ENCODE data around the gene MASTL.

MASTL gene

GRCh38 chr10:27152687-27153086, 2.5 kb upstream of the MASTL start:
- H3K4me1 ChIP-seq (ENCODE audit: control insufficient read depth, insufficient read depth, low read length), result peaks cover 6% of the 10 kb centered on the region; the same call in 1 of the 2 replicates
- peak overlapping the region; percentile 94 for H3K4me3 ChIP-seq (ENCODE audit: low read depth, low read length)
- POLR2A ChIA-PET, result no interaction called here
- CTCF ChIA-PET, result no interaction called here
- peaks cover 14 to 24% of the 10 kb centered on the region in 2 experiments for H3K36me3 ChIP-seq (ENCODE audit: control insufficient read depth in 2 of 2, insufficient read depth in 1 of 2, low read length in 2 of 2)
- no peaks in the 10 kb centered on the region for H3K9me3 ChIP-seq (ENCODE audit: control insufficient read depth, insufficient read depth, low read depth, low read length)
- TF ChIP-seq ZNF121 (tag by site-specific recombination; IDR thresholded peaks at IDR 0.05), result no peak
- TF ChIP-seq PRDM1 (tag by site-specific recombination; IDR thresholded peaks at IDR 0.05), result peak; percentile 67
- no peak for TF ChIP-seq ZNF777 (tag by site-specific recombination; IDR thresholded peaks at IDR 0.05; ENCODE audit: borderline replicate concordance)
- no peak overlapping the region for H3K27ac ChIP-seq (ENCODE audit: extremely low read depth, low read depth, low read length)

GRCh38 chr10:27153329-27153728, 1.8 kb upstream of the MASTL start:
- Histone ChIP-seq H3K4me3 (ENCODE audit: low read depth, low read length) (peak overlapping the region; percentile 94), H3K36me3 (ENCODE audit: control insufficient read depth in 2 of 2, insufficient read depth in 1 of 2, low read length in 2 of 2) (peaks cover 16 to 22% of the 10 kb centered on the region in 2 experiments), H3K9me3 (ENCODE audit: control insufficient read depth, insufficient read depth, low read depth, low read length) (no peaks in the 10 kb centered on the region), H3K4me1 (ENCODE audit: control insufficient read depth, insufficient read depth, low read length) (peaks cover 6% of the 10 kb centered on the region; the same call in 1 of the 2 replicates), H3K27ac (ENCODE audit: extremely low read depth, low read depth, low read length) (peak overlapping the region; percentile 92; the same call in 1 of the 2 replicates)
- ChIA-PET CTCF (interaction anchor here (0.7 kb wide), 1 partner anchor 15 kb away, joined by 4 read pairs; no protein-coding TSS in a partner anchor), POLR2A (interaction anchor here (0.7 to 1.7 kb wide), 5 partner anchors 27 to 89 kb away, joined by 3 to 21 read pairs (median 5); no protein-coding TSS in a partner anchor)
- TF ChIP-seq ZNF513 (tag by site-specific recombination; IDR thresholded peaks at IDR 0.05), result no peak
- no peak for TF ChIP-seq ZNF488 (tag by site-specific recombination; IDR thresholded peaks at IDR 0.05)
- no peak for TF ChIP-seq ZNF449 (tag by site-specific recombination; IDR thresholded peaks at IDR 0.05)
- no peak for TF ChIP-seq ZNF23 (tag by site-specific recombination; IDR thresholded peaks at IDR 0.05; ENCODE audit: borderline replicate concordance)
- no peak for TF ChIP-seq ZNF585B (tag by site-specific recombination; IDR thresholded peaks at IDR 0.05)
- no peak for TF ChIP-seq ZFP37 (tag by site-specific recombination; IDR thresholded peaks at IDR 0.05)
- TF ChIP-seq ZNF629 (tag by site-specific recombination; IDR thresholded peaks at IDR 0.05), result no peak
- TF ChIP-seq REST (tag by site-specific recombination; IDR thresholded peaks at IDR 0.05), result no peak
- TF ChIP-seq ZNF202 (tag by site-specific recombination; IDR thresholded peaks at IDR 0.05; ENCODE audit: borderline replicate concordance), result no peak
- no peak for TF ChIP-seq YY1 (tag by site-specific recombination; IDR thresholded peaks at IDR 0.05)
- no peak for TF ChIP-seq CTCF (tag by site-specific recombination; IDR thresholded peaks at IDR 0.05)
- no peak for TF ChIP-seq KLF16 (tag by site-specific recombination; IDR thresholded peaks at IDR 0.05)
- TF ChIP-seq ZNF221 (tag by site-specific recombination; IDR thresholded peaks at IDR 0.05; ENCODE audit: borderline replicate concordance), result no peak

All from HEK293 (cell line).